ENCODE results near the gene PLAU.

DNA sequence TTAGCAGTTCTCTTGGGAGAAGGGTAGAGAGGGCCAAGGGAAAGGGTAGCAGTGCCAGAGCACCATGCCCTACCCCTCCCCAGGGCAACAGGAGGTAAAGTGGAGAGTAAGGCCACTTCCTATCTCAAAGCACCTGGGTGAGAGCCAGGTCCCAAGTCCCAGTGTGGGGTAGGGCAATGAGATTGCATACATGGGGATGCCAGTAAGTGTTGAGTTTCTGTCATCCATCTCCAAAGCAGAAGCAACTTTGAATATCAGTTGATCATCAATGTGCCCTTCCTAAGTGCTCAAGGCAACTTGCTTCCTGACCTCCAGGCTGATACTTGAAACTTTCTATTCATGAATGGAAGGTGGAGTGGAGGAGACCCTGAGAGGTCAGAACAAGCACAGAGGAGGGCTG lies 34.4 kb upstream of the PLAU start:
- TF ChIP-seq CTCF (IDR thresholded peaks at IDR 0.05; ENCODE audit: low read length) (no peak), EZH2 (IDR thresholded peaks at IDR 0.05; ENCODE audit: borderline replicate concordance, low read length) (no peak)

Measured in OCI-LY1 (cell line).